Measurements from ENCODE around the gene APRT.
A peak's percentile ranks its signal among the peaks of the same experiment; 100 is the strongest.

The APRT gene

DNA sequence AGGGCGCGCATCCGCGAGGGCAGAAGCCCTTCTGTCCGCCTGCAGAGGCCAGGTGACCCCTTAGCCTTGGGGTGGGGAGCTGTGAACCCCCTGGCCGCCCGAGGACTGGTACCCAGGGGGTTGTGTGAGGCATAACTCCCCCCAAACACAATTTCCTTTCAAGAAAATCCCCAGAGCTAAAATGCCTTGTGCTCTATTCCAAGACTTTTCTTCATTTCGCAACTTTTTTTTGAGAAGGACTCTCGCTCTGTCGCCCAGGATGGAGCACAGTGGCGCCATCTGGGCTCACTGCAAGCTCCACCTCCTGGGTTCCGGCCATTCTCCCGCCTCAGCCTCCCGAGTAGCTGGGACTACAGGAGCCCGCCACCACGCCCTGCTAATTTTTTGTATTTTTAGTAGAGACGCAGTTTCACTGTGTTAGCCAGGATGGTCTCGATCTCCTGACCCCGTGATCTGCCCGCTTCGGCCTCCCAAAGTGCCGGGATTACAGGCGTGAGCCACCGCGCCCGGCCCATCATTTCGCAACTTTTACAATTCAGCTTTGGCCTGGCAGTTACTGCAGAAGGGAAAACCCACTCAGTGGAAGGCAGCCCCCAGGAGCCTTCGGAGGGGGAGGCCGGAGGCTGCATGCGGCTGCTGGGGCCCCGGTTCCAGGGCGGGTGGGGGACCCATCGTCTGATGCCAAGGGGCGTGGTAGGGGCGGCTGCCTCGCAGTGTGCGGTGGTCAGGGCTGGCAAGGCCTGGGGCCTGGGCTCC is 963 bp upstream of the APRT start:
- no peak for DNase-seq
- intact Hi-C loops (cut with DNase I), result loop anchor here (5.0 kb wide), 1 partner anchor 45 kb away; the partner anchor contains the start of genes GALNS and TRAPPC2L

DNA sequence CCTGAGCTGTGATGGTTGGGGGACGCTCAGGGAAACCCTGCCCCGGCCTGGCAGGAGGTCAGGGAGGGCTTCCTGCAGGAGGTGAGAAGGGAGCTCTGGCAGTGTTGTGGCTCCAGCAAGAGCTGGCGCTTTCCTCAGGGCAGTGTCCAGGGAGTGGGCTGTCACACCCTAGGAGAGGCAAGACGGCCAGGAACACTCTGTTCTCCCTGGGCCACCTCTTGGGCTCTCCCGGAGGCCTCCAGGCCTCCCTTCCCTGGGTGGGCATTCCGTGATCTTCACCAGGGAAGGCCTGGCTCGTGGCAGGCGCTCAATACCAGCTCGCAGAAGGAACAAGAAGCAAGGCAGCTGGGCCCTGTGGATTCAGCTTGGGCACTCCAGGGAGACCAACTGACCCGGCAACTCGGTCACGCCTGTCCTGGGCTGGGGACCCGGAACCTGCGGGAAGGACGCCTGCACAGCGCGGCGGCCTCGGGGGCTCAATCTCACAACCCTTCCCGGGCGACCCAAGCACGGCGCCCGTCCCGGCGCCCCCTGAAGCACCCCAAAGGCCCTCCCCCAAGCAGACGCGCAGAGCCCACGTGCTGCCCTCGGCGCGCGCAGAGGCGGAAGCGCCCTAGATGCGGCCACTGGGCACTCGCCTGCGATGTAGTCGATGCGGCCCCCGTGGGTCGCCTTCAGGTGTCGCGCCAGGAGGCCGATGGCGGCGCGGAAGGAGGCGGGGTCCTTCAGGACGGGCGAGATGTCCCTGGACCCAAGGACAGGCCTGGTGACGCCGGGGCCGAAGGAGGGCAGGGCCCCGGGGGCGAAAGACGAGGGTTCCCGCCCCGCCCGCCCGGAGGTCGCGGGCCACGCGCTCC is 588 bp downstream of the APRT start:
- intact Hi-C loops (cut with DNase I), result loop anchor here (5.0 kb wide), 1 partner anchor 46 kb away; the partner anchor contains the start of genes GALNS and TRAPPC2L
- DNase-seq, result peak; percentile 62 to 93 (median 84)

DNA sequence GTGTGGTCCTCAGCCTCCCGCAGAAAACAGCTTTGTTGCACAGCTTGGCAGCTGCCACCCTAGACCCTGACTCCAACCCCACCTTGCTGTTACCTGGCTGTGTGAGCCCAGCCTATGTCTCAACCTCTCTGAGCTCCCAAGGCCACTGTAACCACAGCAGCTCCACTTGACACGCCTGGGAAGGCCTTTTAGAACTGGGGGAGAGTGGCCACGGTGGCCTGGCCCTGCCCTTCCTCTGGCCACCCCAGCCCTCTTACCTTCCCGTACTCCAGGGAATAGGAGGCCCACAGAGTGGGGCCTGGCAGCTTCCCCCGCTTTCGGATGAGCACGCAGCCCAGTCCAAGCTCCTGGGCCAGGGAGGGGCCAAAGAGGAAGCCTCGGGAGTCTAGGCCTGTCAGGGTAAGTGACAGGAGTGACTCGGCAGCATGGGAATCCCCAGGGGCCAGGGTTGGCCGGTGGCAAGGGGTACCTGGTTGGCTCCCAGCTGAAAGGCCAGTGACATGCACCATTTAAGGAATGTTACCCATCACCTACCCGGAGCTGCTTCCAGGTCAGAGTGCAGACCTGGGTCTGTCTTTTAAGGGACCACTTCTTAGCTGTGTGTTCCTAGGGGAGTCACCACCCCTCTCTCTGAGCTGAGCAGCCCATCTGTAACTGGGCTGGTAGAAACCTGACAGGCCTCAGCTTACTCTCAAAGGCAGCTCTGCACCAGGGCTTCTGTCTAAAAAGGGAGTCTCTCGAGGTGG is 1.4 kb downstream of the APRT start:
- intact Hi-C loops (cut with DNase I), result loop anchor here (5.0 kb wide), 1 partner anchor 47 kb away; the partner anchor contains the start of genes GALNS and TRAPPC2L

DNA sequence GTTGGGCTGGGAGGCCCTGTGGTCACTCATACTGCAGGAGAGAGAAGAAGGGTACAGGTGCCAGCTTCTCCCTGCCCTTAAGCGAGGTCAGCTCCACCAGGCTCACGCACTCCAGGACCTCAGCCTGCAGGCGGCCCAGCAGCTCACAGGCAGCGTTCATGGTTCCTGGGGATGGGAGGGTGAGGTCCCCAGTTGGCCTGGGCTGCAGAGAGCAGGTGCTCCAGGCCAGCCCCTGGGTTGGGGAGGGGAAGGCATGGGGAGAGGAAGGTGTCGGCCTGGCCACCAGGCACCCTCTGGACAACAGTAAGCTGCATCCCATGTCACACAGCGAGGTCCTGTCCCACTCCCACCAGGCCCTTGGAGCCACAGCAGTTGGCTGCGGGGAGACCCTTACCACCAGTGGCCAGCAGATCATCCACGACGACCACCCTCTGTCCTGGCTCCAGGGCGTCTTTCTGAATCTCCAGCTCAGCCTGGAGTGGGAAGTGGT is 2.0 kb downstream of the APRT start:
- no peak for DNase-seq
- intact Hi-C loops (cut with DNase I), result loop anchor here (5.0 kb wide), 1 partner anchor 48 kb away; the partner anchor contains the start of genes GALNS and TRAPPC2L

More for the DNA sequence above, 1.4 kb downstream of the APRT start:
- no peak for DNase-seq

DNA sequence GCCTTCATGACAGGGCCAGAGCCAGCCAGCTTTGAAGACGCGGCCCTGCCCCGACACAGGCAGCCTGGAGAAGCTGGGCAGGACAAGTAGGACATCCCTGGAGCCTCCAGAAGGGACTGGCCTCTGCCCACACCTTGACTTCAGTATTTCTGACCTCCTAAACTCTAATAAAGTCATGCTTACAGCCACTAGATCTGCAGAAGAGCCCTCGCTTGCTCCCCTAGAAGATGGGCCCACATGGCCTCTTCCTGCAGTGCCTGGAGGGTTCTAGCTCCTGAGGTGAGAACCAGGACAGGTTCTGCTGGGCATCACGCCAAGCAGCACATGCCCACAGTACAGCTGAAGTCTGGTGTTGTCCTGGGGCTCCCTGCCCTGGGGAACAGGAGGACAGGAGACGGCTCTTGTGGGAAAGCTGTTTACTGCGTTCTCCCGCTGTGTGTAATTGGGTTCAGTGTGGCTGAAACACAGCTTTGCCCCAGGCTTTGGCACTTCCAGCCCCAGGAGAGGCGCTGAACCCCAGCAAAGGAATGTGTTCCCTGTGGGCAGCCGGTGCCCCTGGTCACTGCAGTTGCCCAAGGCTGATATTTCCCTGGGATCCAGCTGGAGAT is 2.6 kb downstream of the APRT start:
- no peak for DNase-seq
- intact Hi-C loops (cut with DNase I), result no loop called here

DNA sequence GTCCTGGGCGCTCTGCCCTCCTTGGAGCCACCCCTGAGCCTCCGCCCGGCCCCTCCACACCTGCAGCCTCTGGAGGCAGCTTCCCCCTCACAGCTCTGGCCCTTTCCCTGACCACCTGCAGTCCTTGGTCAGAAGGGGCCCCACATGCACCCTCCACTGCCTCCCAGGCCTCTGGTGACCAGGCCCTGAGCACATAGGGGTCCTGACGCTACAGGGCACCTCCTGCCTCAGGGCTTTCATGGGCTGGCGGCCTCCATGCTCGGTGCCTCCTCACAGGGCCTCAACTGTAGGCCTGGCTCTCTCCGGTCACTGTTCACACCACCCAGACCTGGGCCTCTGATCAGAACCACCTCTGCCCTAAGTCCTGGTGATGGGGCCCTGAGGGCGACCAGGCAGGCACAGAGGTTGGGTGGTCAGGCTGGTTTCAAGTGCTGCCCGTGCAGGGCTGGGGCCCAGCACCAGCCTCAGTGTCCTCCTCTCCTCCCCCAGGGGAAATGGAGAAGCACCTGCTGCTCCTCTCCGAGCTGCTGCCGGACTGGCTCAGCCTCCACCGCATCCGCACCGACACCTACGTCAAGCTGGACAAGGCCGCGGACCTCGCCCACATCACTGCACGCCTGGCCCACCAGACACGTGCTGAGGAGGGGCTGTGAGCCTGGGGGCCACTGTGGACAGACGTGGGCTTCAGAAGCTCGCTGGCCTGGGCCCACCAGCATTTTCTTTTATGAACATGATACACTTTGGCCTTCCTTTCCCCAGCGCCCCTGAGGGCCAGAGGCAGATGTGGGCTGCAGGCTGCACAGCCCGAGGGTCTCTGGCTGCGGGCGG is 3.9 kb downstream of the APRT start:
- DNase-seq, result no peak
- intact Hi-C loops (cut with DNase I), result no loop called here

DNA sequence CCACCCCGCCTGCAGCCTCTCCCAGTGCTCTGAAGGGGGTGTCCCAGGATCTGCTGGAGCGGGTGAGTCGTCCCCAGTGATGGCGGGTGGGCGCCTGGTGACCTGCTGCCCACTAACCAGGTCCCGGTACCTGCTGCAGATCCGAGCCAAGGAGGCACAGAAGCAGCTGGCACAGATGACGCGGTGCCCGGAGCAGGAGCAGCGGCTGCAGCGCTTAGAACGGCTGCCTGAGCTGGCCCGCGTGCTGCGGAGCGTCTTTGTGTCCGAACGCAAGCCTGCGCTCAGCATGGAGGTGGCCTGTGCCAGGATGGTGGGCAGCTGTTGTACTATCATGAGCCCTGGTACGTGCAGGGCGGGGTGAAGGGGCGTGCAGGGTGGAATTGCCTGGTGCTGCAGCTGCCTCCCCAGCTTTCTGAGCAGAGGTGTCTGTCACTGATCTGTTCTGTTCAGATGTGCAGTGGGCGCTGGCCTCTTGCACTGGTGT is 4.5 kb downstream of the APRT start:
- intact Hi-C loops (cut with DNase I), result no loop called here

DNA sequence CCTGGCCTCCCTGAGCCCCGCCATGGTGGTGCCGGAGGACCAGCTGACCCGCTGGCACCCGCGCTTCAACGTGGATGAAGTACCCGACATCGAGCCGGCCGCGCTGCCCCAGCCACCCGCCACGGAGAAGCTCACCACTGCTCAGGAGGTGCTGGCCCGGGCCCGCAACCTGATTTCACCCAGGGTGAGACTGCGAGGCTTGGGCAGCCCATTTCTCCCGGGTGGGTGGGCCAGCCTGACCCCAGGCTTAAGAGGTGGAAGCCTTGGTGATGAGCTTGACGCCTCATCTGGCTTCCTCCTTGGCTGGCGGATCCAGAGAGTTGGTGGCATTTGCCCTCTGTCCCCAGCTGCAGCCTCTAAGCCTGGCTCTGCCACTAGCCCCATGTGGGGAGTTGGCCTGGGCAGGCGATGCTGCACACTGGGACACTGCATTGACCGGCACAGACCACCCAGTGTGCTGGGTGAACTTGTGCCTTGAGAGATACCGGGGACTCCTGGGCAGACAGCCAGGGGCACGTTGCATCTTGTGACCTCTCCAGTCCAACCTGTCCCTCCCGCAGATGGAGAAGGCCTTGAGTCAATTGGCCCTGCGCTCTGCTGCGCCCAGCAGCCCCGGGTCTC is 5.1 kb downstream of the APRT start:
- no peak for DNase-seq
- intact Hi-C loops (cut with DNase I), result no loop called here

More for the DNA sequence above, 4.5 kb downstream of the APRT start:
- peak in 10 of 42 donors; percentile 19 to 80 (median 37) for DNase-seq

DNA sequence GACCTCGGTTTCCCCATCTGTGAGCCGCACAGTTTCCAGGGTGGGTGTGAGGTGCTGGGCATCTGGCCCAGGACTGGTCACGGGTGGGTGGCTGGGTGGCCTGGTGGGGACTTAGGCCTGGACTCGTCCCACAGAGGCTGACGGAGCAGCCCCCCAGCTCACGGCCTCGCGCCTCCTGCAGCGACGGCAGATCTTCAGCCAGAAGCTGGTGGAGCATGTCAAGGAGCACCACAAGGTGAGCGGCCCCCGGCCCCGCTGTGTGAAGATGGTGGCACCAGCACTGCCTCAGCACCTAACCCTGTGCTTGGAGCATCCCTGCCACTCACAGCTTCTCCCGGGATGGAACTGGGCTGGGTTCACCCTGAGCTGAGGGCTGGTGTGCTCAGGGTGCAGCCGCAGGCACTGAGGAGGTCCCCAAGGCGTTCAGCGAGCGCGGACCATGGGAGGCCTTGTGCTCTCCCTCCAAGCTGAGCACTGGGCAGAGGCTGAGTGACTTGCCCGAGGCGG is 5.8 kb downstream of the APRT start:
- intact Hi-C loops (cut with DNase I), result no loop called here
- no peak for DNase-seq

DNA sequence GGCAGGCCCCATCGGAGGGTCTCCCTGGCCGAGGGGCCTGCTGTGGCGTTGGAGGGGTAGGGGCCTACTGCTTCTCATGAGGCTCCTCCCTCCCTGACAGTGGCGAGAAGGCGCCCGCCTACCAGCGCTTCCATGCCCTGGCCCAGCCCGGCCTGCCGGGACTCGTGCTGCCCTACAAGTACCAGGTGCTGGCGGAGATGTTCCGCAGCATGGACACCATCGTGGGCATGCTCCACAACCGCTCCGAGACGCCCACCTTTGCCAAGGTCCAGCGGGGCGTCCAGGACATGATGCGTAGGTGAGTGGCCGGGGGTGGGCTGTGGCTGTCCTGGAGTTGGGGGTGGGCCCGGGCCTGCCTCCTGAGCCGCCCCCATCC is 6.4 kb downstream of the APRT start:
- no peak for DNase-seq
- intact Hi-C loops (cut with DNase I), result no loop called here

DNA sequence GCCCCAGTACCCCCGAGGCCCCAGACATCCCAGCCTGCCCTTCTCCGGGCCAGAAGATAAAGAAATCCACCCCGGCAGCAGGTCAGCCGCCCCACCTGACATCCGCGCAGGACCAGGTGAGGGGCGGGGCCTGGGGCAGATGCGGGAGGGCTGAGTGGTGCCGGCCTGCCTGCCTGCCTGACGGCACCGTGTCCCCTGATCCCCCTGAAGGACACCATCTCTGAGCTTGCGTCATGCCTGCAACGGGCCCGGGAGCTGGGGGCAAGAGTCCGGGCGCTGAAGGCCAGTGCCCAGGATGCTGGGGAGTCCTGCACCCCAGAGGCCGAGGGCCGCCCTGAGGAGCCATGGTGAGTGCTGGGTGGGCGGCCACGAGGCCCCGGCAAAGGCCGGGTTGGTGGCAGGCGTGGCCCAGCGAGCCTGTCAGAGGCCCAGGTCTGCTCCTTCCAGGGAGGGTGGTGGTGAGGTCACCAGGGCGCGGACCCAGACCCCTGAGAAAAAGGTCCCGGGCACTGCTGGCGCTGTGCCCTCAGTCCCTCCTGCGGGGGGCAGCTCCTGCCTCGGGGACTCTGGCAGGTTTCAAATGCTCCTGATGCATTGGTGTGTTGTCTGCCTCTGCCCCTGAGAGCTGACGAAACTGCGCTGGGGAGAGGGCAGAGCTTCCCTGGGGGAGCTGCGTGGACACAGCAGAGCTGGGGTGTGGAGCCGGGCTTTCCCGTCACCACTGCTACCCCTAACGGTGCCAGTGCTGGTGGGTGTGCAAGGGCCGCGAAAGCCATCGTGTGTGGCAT is 7.0 kb downstream of the APRT start:
- intact Hi-C loops (cut with DNase I), result loop anchor here (5.0 kb wide), 1 partner anchor 67 kb away; no protein-coding TSS in a partner anchor
- peak in 1 of 42 donors; percentile 32 for DNase-seq

DNA sequence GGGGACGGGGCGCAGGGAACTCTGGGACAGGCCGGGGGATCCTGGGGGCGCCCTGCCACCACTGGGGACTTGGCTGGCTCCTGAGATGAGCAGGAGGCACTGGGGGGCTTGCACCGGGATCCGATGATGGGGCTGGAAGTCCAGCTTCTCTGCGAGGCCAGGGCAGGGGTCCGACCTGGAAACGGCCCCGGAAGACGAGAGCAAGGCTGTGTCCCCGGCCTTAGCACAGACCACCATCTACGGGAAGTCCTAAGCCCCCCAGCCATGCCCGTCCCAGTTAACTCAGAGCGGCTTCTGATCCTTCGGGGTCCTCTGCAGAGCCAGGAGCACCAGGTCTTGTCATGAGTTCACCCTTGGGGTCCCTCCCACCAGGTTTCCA is 7.6 kb downstream of the APRT start:
- intact Hi-C loops (cut with DNase I), result loop anchor here (5.0 kb wide), 1 partner anchor 67 kb away; no protein-coding TSS in a partner anchor

DNA sequence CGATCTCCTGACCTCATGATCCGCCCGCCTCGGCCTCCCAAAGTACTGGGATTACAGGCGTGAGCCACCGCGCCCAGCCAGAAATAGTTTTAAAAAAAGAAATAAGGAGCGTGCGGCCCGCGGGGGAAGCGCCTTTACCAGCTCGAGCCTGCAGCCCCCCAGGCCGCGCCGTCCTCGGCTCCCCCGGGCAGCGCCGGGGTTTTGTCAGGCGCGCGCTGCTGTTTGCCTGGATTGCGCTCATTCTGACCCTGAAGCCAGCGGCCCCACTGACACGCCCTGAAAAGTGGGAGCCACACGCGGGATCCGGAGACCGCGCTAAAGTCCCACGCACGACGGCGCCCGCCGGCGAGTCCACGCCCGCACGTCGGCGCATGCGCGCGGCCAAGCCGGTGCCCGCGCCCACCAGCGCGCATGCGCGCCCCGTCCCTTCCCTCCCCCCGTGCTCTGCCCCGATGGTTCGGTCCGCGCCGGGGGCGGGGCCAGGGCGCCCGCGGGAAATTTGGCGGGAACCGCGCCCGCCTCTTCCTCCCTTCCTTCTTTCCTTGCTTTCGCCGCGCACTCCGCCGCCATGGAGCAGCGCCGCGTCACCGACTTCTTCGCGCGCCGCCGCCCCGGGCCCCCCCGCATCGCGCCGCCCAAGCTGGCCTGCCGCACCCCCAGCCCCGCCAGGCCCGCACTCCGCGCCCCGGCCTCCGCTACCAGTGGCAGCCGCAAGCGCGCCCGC is 8.3 kb downstream of the APRT start, which contains the start of gene CDT1:
TSS of gene CDT1 (plus strand) at position 526 of the 724 bp plus-strand sequence. CDS start at position 569, 43 bp downstream.
- intact Hi-C loops (cut with DNase I), result loop anchor here (5.0 kb wide), 1 partner anchor 66 kb away; no protein-coding TSS in a partner anchor
- DNase-seq, result peak; percentile 18 to 89 (median 78)

More for the DNA sequence above, 7.6 kb downstream of the APRT start:
- no peak for DNase-seq

DNA sequence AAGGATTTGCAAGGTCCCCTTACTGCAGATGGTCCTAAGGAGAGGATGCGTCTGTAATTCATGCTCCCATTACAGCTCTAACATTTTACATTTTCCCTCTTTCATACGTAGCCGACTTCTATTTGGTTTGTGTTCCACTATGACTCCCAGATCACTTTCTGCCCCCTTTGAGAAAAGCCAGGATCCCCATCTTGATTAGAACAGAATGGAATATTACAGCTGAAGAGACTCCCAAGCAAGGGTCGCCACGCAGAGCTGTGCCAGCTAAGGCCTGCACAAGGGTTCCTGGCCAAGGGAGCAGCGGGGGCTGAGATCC is 11.5 kb downstream of the APRT start:
- intact Hi-C loops (cut with DNase I), result loop anchor here (5.0 kb wide), 1 partner anchor 63 kb away; no protein-coding TSS in a partner anchor

DNA sequence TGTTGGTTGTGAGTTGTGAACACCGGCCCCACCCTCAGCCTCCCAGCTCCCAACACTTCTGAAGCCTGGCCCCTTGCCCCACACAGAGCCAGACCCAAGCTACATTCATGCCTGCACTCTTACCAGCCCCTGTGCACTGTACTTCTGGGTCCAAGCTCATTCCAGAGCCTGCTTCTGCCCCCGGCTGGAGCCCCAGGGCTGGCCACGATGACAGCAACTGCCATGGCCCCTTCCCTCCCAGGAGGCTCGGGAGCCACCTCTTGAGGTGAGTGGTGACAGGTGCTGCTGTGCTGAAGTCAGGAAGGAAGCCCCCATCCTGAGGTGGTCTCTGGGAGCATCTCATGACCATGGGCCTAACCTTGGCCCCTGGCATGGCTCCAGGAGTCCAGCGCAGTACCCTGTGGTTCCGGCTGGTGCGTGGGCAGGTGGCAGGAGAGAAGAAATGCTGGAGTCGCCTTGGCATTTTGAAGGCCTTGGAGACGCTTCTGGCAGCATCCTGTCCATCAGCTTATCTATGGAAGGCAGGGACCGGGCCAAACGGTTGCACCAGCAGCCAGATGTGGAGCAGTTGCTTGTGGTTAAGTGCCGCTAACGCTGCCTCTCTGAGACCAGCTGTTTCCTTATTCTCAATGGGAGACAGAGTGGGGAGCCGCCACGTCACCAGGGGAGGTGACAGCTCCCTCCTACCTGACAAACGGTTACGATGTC is 12.0 kb downstream of the APRT start:
- intact Hi-C loops (cut with DNase I), result loop anchor here (5.0 kb wide), 1 partner anchor 62 kb away; no protein-coding TSS in a partner anchor
- DNase-seq, result no peak

More for the DNA sequence above, 11.5 kb downstream of the APRT start:
- DNase-seq, result no peak
